NCI-H1694 (cell line): ENCODE measurements around the gene DDX52.
"Not testable (repeated sequence)": the region's sequence is repeated elsewhere in the genome, so short reads cannot be mapped to it uniquely, and the experiment has no call there.

Source experiments
- DNase-seq: peaks from one replicate; lab custom pipeline; 2025; lab: John Stamatoyannopoulos, UW

DDX52 gene

DNA sequence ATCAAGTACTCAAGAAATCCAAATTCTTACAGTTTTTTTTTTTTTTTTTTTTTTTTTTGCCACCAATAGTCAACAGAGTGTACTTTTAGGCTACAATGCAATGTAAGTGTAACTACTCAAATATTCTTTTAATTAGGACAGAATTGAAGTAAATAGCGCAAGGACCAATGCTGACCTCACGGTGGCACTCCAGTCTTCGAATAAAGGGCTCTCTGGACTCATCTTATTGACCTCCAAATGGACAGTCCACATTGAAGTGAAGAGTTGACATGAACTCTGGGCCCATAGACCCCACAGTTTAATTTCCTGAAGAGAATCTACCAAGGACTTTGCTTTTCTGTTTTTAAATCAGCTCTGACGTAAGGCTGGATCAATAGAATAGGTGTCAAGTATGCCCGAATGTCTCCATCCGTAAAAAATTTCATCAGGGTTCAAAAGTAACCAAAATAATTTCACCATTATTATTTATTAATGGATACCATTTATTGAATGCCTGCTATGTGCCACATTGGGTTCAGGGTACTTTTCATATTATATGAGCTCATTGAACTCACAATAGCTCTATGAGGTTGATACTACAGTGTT lies 7.3 kb upstream of the DDX52 start:
- no peak for DNase-seq

- no peak for DNase-seq
Measured at GRCh38 chr17:37648555-37648954, 5.3 kb upstream of the DDX52 start.

- no peak for DNase-seq
Measured at GRCh38 chr17:37647856-37648255, 4.6 kb upstream of the DDX52 start.

DNA sequence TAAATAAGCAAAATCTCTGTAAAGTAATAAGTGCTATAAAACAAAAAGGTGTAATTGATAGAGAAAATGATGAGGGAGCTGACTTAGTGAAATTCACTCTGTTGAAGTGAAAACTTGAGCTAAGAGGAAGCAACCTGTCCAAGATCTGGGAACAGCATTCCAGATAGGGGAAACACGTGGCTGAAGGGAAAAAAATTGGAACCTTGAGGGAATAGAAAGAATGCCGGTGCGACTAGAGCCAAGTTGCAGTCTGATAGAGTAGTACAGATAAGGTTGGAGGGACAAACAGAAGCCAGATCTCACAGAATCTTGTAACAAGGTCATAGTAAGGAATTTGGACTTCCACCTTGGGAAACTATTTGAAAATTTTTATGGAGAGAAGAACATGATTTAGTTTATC lies 623 bp upstream of the DDX52 start:
- DNase-seq: no peak

GRCh38 chr17:37642681-37643080 lies 565 bp downstream of the DDX52 start:
- DNase-seq: no peak

GRCh38 chr17:37640015-37640414 lies 3.2 kb downstream of the DDX52 start:
- no peak for DNase-seq

DNA sequence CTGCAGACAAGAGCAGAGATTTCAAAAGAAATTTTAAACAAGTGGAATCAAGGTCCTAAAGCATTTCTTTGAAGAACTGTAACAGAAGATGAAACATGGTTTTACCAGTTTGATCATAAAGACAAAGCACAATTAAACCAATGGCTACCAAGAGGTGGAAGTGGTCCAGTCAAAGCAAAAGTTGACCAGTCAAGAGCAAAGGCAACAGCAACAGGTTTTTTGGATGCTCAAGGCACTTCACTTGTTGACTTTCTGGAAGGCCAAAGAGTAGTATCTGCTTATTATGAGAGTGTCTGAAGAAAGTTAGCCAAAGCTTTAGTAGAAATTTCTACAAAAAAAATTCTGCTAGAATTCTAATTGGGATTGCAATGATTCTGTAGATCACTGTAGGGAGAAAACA lies 5.3 kb downstream of the DDX52 start:
- no peak for DNase-seq

DNA sequence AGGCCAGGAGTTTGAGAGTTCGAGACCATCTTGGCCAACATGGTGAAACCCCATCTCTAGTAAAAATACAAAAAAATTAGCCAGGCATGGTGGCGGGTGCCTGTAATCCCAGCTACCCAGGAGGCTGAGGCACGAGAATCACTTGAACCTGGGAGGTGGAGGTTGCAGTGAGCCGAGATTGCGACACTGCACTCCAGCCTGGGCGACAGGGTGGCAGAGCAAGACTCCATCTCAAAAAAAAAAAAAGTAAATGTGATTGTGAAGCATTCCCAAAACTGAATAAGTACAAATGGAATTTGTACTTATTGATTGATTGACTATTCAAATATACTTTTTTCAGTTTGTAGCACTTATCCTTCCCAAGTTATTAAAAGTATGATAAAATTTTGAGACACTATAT lies 26.8 kb downstream of the DDX52 start:
- not testable (repeated sequence) for DNase-seq

DNA sequence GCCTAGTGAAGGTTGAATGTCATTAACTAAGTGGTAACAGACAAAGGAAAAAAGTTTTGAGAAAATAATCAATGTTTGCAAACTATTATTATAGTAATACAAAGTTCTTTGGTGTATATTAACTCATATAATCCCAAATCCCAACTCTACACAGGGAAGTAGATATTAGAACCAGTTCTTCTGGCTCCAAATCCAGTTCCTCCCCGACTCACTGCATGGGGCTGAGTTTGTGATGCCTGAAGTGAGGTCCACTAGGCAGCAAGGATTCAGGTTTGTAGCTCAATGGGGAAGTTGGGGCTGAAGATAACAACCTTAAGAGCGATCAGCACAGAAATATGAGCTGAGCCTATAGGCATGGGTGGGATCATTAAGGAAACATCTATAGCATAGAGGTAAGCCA lies 28.4 kb downstream of the DDX52 start:
- DNase-seq: no peak

GRCh38 chr17:37614391-37614790 lies 28.9 kb downstream of the DDX52 start:
- no peak for DNase-seq

DNA sequence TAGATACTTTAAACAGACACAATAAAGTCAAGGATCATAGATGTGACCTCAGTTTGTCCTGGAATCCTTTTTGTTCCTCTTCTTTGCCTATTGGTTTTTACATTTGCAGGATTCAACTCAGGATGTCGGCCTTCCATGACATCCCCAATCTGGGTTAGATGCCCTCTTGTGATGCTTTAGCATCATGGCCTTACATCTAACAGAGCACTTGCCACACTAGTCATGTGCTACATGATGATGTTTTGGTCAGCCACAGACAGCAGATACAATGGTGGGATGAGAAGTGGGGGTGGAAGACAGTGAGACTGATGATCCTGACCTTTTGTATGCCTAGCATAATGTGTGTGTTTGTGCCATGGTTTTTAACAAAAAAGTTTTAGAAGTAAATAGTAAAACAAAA lies 32.3 kb downstream of the DDX52 start:
- DNase-seq: no peak

DNA sequence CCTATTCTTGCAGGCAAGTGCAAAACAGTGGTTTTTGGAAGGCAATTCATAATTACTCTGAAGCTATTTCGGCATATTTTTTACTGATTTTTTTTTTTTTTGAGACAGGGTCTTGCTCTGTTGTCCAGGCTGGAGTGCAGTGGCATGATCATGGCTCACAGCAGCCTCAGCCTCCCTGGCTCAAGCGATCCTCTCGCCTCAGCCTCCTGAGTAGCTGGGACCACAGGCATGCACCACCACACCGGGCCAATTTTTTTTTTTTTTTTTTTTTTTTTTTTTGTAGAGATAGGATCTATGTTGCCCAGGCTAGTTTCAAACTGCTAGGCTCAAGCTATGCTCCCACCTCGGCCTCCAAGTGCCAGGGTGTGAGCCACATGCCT lies 33.2 kb downstream of the DDX52 start:
- not testable (repeated sequence) for DNase-seq

- DNase-seq: peak; percentile 95
Measured at GRCh38 chr17:37609170-37610040, 33.8 kb downstream of the DDX52 start, which contains the start of gene SYNRG. SYNRG (minus strand) TSS chr17:37609418; CDS start chr17:37609355, 63 bp downstream.

- DNase-seq: no peak
Measured at GRCh38 chr17:37608351-37609169, 34.7 kb downstream of the DDX52 start.

- no peak for DNase-seq
Measured at GRCh38 chr17:37607637-37608331, 35.5 kb downstream of the DDX52 start.

DNA sequence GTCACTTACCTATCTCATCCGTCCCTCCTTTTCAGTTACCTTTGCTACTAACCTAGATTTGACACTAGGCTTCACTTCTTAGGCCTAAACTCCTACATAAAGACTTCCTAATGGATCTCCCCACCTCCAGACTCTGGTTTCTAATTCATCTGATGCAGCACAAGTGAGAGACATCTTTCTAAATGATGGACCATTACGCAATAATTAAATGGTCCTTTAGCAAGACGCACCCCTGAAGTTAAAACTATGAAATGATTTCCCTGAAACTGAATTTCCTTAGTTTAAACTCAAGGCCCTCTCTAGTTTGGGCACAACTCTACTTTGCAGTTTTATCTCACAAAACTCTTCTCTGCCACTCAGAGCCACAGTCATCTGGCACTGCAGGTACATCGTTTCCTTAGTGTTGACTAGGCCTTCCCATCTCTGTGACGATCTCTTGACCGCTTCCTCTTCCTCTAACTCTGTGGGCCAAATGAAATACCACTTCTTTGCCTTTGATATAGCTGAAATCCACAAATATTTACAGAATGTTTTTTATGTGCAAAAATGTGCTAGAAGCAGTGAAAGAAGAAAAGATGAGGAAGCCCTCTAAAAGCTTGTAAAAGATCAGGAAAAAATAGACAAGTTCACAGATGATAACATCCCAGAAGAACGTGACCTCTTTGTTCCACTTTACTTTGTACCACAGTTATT lies 37.3 kb downstream of the DDX52 start:
- no peak for DNase-seq

GRCh38 chr17:37605081-37605480 lies 38.2 kb downstream of the DDX52 start:
- no peak for DNase-seq

GRCh38 chr17:37604556-37604955 lies 38.7 kb downstream of the DDX52 start:
- no peak for DNase-seq

GRCh38 chr17:37598145-37598544 lies 45.1 kb downstream of the DDX52 start:
- DNase-seq: no peak

DNA sequence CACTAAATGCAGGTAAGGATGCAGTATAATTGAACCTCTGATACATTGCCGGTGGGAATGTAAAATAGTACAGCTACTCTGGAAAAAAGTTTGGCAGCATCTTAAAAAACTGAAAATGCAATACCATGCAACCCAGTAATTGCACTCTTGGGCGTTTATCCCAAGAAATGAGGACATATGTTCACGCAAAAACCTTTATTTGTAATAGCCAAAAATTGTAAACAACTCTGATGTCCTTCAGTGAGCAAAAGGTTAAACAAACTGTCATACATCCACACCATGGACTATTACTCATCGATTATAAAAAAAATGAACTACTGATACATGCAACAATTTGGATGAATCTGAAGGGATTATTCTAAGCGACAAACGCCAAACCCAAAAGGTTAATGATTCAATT lies 51.0 kb downstream of the DDX52 start:
- DNase-seq: no peak

DNA sequence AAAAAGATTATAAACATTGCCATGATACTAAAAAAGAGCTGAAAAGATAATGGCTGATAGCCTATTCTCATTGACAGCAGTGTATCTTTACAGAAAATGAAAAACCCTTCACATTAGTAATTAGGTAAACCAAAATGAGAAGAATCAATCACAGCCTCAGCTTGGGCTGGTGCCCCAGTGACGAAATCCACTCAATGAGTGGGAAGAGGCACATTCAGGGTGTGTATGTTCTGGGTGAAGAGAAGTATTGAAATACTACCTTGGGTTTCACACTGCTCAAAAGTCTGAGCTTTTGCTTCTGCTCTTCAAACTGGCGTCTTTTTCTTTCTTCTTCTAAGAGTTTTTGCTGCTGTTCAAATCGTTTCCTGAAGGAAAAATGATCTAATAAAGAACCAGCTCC lies 58.2 kb downstream of the DDX52 start:
- DNase-seq: no peak

- DNase-seq: no peak
Measured at GRCh38 chr17:37576281-37576680, 67.0 kb downstream of the DDX52 start.
